Left colon (tissue), 2 donors: ENCODE data around the gene XPOT. TPM values are rescaled to one million over a fixed set of nuclear protein-coding genes. Genes with fewer than 3 reads are reported as not detected.
"Not testable (repeated sequence)": the region's sequence is repeated elsewhere in the genome, so short reads cannot be mapped to it uniquely, and the experiment has no call there.

Experiments
- ATAC-seq: fragments of 200-7000 bp; cut with Tn5 transposase; one replicate; pipeline ENCODE4 v1.9.1; 2020; ENCODE audit warnings: mild to moderate bottlenecking, moderate library complexity
- DNase-seq, 2 donors: peaks; one replicate each; pipeline ENCODE4 v3.0.0-alpha.2; 2020
- intact Hi-C, 2 donors: fragments of 100-400 bp; cut with DNase I in 1 of 2; cut with micrococcal nuclease in 1 of 2; formaldehyde crosslinking; loops; one replicate each; pipeline versions ENCODE4 v1.11.2 to v1.14.0; 2022; cut with DNase I, micrococcal nuclease
- long read RNA-seq: library from polyadenylated mRNA; unstranded; transcript quantifications from one replicate; pipeline ENCODE4 v2.0.0, GENCODE V29; 2021
- total RNA-seq, 2 donors: library from RNA; stranded (reverse); fragmentation: NEBNext Ultra II Directional; extraction: Animal tissue kit (Norgen Biotek cat#: 25700); gene quantifications; one replicate each; pipeline ENCODE4 v1.2.1, GENCODE V29; 2021
- donor health status: DM: no; HTN: no; CAD: no.
- donor health status: DM: yes; HTN: yes; CAD: no.

XPOT gene
- total RNA-seq, result 10 to 100 TPM; 24.3 to 30.4 TPM
- long read RNA-seq, full-length matches to known transcripts, result 26 of 36 reads
- long read RNA-seq, partial matches to known transcripts, result 2 of 36 reads
- long read RNA-seq, other reads (novel, unspliced or antisense), result 8 of 36 reads

DNA sequence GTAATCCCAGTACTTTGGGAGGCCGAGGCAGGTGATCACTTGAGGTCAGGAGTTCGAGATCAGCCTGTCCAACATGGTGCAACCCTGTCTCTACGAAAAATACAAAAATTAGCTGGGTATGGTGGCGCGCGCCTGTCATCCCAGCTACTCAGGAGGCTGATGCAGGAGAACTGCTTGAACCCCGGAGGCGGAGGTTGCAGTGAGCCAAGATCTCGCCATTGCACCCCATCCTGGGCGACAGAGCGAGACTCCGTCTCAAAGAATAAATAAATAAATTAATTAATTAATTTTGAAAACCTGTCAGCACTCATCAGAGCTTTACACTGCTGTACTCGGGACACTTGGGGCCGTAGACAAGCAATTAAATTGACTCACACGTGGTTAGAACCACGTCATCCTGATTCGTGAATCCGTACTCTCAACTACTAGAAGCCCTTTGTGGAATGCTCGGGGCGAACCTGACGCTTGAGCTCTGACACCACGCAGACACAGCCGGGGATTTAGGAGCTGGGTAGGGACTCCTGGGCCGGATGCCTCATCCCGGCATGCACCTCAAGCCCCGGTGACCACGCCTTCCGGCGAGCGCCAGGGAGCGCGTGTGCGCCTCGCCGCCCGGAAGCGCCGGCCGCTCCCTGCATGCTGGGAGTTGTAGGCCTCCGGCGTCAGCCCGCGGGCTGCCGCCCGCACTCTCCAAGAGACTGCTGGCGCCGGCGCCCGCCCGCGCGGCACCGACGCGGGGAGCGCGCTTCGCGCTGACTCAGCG is at the start of gene XPOT:
XPOT (plus strand) TSS at position 686 of the 763 bp plus-strand sequence. CDS start 5,644 bp downstream, outside the sequence.
- DNase-seq, result peak; percentile 94 to 95
- ATAC-seq, result peak; percentile 94
- intact Hi-C loops, result no loop called here

DNA sequence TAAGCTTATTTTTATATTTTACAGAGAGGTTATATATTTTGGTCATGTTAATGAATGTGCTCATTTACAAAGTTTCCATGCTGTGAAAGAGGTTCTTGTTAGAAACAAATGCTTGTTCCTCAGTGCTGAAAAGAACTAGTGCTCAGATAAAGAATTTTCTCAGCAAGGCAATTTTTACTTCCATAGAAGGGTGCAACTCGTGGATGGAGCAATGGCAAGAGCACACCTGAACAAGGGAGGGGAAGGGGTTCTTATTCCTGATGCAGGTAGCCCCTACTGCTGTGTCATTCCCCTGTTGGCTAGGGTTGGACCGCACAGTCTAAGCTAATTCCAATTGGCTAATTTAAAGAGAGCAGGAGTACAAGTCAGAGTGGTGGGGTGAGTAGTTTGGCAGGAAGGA is 48.0 kb upstream of the XPOT start:
- intact Hi-C loops, DNase-seq, ATAC-seq: not testable (repeated sequence)

- intact Hi-C loops, DNase-seq, ATAC-seq: not testable (repeated sequence)
Observed at GRCh38 chr12:64361173-64361572, 43.0 kb upstream of the XPOT start.

DNA sequence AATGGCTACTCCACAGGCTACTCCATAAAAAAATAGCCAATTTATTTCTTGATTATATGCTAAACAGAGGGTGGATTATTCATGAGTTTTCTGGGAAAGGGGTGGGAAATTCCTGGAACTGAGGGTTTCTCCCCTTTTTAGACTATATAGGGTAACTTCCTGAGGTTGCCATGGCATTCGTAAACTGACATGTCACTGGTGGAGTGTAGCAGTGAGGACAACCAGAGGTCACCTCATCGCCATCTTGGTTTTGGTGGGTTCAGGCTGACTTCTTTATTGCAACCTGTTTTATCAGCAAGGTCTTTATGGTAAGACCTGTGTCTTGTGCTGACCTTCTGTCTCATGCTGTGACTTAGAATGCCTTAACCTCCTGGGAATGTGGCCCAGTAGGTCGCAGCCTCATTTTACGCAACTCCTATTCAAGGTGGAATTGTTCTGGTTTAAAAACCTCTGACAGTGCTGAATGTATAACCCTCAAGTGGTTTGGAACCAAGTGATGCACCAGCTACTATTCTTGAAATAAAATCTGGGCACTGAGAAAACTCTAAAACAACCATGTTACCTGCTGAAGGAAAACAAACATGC is 41.4 kb upstream of the XPOT start:
- no peak for DNase-seq
- intact Hi-C loops, result no loop called here
- no peak for ATAC-seq

DNA sequence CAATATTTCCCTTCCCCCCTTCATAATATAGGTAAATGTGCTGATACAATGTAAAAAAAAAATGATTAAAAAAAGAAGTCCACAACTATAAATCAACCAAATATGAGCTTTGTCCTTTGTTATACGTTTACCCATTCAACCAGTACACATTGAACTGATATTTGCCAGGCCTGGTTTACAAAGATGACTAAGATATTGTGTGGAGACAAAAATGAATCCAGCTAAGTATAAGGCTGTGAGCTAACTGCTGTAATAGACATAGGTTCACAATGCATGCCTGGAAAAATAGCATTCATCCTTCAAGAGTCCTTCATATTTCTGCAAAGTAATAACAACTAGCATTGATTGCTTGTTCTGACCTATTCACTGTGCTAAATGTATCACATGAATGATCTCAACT is 20.5 kb upstream of the XPOT start:
- intact Hi-C loops, result no loop called here
- DNase-seq (no peak), ATAC-seq (no peak)

- DNase-seq, result no peak
- intact Hi-C loops, result no loop called here
- no peak for ATAC-seq
Observed at GRCh38 chr12:64385019-64385418, 19.2 kb upstream of the XPOT start.

- DNase-seq (no peak), ATAC-seq (no peak)
- intact Hi-C loops, result no loop called here
Observed at GRCh38 chr12:64385468-64385867, 18.7 kb upstream of the XPOT start.

DNA sequence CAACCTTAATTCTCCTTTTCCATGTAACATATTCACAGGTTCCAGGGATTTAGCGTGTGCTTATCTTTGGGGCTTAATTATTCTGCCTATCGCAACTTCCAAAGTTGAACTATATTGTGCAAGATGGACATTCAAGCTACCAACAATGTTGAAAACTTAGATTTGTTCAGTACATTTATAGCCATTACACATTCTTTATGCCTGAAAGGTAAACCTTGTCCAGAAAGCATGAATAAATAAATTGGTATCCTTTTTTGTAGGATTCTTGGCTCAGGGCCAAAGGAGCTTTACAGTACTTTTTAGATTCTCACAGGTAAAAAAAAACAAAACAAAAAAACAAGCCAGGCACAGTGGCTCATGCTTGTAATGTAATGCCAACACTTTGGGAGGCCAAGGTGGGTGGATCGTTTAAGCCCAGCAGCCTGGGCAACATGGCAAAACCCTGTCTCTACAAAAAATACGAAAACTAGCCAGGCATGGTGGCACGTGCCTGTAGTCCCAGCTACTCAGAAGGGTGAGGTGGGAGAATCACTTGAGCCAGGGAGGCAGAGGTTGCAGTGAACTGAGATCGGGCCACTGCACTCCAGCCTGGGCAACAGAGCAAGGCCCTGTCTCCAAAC is 16.9 kb upstream of the XPOT start:
- DNase-seq (no peak), ATAC-seq (no peak)
- intact Hi-C loops, result no loop called here

DNA sequence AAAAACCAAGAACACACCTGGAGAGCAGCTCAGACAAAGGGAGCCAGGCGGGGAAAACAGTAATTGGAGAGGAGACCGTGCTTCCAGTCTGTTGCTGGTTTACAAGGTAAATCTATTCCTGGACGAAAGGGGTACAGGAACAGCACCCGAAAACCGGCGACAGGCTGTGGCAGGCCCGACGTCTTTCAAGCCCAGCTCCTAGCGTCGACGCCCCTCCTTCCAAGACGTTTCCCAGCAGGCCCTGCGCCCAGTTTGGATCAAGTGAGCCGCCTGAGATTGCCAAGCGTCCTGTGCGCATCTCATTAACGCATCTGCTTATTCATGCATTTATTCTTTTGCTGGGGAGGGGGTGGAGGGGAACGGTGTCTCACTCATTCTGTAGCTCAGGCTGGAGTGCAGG is 15.0 kb upstream of the XPOT start:
- ATAC-seq (no peak), DNase-seq (no peak)
- intact Hi-C loops, result no loop called here

DNA sequence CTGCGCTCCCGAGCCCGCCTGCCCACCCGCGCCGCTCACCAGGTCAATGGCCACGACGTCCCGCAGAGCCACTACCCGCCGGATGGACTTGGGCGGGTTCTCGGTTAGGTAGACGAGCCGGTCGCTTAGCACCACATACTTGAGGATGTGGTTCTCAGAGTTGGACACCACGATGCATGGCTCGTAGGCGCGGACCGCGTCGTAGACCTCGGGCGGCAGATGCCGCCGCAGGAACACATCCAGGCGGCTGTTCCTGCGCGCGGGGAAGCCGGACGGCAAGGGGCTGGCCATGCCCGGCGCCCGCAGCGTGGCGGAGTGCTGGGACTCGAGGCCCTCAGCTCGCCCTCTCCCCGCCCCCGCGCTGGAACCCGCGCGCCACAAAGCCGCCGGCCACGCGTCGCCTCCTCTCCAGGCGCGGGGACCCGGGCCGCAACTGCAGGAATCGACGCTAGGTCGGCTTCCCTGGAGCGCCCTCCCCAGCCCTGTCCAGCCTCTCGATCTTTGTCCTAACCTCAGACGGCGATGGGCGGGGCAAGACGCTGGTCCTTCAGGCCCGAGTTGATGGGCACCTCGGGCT is 13.8 kb upstream of the XPOT start, which contains the start of gene C12orf56:
C12orf56 (minus strand) TSS at position 484 of the 577 bp plus-strand sequence; CDS start at position 291, 193 bp downstream.
- ATAC-seq (peak; percentile 48), DNase-seq (peak in 1 of 2 donors; percentile 38)
- intact Hi-C loops, result no loop called here

DNA sequence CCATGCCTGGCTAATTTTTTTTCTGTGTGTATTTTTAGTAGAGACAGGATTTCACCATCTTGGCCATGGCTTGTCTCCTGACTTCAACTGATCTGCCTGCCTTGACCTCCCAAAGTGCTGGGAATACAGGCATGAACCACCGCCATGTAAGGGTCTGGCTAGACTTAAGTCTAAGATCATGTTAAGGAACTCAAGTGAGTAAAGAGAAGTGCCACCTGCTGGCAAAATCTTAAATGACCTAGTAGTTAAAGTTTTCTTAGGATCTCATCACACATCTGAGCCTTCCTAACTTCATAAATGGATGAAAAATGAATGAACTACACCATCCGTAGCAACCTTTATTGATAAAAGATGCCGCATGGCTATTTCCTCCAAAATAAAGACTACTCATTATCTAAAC is 12.0 kb upstream of the XPOT start:
- DNase-seq, result no peak
- intact Hi-C loops, result no loop called here
- peak; percentile 50 for ATAC-seq

GRCh38 chr12:64395739-64396138 is 8.5 kb upstream of the XPOT start:
- ATAC-seq (no peak), DNase-seq (no peak)
- intact Hi-C loops, result no loop called here

- intact Hi-C loops, result no loop called here
- DNase-seq, result no peak
Observed at GRCh38 chr12:64400041-64400440, 4.2 kb upstream of the XPOT start.

GRCh38 chr12:64402181-64402580 is 2.0 kb upstream of the XPOT start:
- intact Hi-C loops, result no loop called here
- ATAC-seq, result no peak
- no peak for DNase-seq

More at GRCh38 chr12:64400041-64400440, 4.2 kb upstream of the XPOT start:
- no peak for ATAC-seq

- intact Hi-C loops, result no loop called here
- ATAC-seq (peak; percentile 36), DNase-seq (peak; percentile 62 to 65)
Observed at GRCh38 chr12:64404470-64405256, 471 bp downstream of the XPOT start.

GRCh38 chr12:64407342-64408223 is 3.4 kb downstream of the XPOT start:
- intact Hi-C loops, result no loop called here
- no peak for DNase-seq
- ATAC-seq, result no peak

DNA sequence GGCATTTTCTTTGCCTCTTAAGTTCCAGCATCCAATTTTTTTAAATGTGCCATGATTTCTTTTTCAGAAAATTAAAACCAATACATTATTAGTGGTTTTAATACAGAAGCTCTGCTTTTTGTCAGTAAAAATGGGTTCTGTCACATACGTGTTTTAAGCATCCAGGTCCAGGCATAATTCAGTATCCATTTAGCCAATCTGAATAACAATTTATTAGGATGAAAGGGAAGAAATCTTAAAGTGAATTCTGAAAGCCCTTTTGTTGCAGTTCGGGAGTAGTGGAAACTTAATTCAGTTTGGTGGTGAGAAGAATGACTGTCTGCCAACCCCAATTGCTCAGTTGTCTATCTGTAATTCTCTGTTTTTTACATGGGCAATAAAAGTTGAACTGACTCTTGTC is 7.2 kb downstream of the XPOT start:
- ATAC-seq, result no peak
- intact Hi-C loops, result no loop called here
- no peak for DNase-seq

DNA sequence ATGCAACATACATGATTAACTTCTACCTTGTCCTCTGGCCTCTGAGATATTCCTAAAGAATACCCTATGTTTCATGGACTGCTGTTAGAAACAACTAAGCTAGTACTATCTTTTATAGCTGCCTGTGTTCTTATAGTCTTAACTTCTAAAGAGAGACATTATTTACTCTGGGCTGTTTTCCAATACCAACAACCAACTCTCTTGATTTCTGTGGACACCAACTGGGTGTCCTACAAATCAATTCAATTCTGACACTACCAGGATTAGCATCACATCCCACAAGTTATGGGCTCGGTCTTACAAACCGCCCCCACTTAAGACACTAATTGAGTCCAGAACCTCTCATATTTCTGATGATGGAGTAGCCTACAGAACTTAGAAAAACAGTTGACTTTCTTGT is 8.3 kb downstream of the XPOT start:
- intact Hi-C loops, result no loop called here
- ATAC-seq (no peak), DNase-seq (no peak)
